Thymus (tissue), 11 donors: ENCODE measurements around the gene GPR65. TPM values are rescaled to one million over a fixed set of nuclear protein-coding genes. Genes with fewer than 3 reads are reported as not detected.

Source experiments
- DNase-seq, 9 donors: peaks; one replicate each; pipeline ENCODE4 v3.0.0-alpha.2; 2013; ENCODE audit warnings: low spot score in 9 of 9, low read depth in 6 of 9, missing footprints in 1 of 9
- H3K27ac ChIP-seq, 2 donors: one replicate each; pipeline ENCODE4 v1.5.1; 2013; ENCODE audit warnings: control low read depth in 1 of 2, low read depth in 1 of 2, low read length in 1 of 2, mild to moderate bottlenecking in 1 of 2, moderate library complexity in 1 of 2
- H3K27me3 ChIP-seq, 2 donors: one replicate each; pipeline ENCODE4 v1.5.1; 2013; ENCODE audit warnings: low read length in 1 of 2; ENCODE audit not compliant: control insufficient read depth in 2 of 2, insufficient read depth in 1 of 2
- H3K36me3 ChIP-seq, 2 donors: one replicate each; pipeline ENCODE4 v1.5.1; 2013; ENCODE audit warnings: low read length in 1 of 2, mild to moderate bottlenecking in 1 of 2, moderate library complexity in 1 of 2; ENCODE audit not compliant: control insufficient read depth in 2 of 2, insufficient read depth in 2 of 2
- H3K4me1 ChIP-seq, 2 donors: one replicate each; pipeline ENCODE4 v1.5.1; 2013; ENCODE audit warnings: low read length in 2 of 2; ENCODE audit not compliant: control insufficient read depth in 2 of 2, insufficient read depth in 2 of 2
- H3K4me3 ChIP-seq, 2 donors: one replicate each; pipeline ENCODE4 v1.5.1; 2013; ENCODE audit warnings: low read length in 2 of 2, control low read depth in 1 of 2, mild to moderate bottlenecking in 1 of 2
- H3K9me3 ChIP-seq, 2 donors: one replicate each; pipeline ENCODE4 v1.5.1; 2013; ENCODE audit warnings: low read length in 1 of 2, mild to moderate bottlenecking in 1 of 2; ENCODE audit not compliant: control insufficient read depth in 2 of 2, insufficient read depth in 1 of 2
- WGBS: extraction: QIAGEN DNeasy Blood & Tissue Kit; methylation state at CpG from one replicate; pipeline ENCODE4 v1.1.7; 2013; 5-methylcytosine and 5-hydroxymethylcytosine counted together
- polyA plus RNA-seq: library from polyadenylated mRNA; stranded (reverse); fragments of 200-250 nt; gene quantifications from one replicate; pipeline ENCODE4 v1.2.3, GENCODE V29; 2013
- total RNA-seq: library from RNA; stranded (reverse); fragments of 120-200 nt; gene quantifications from one replicate; pipeline ENCODE4 v1.2.4, GENCODE V29; 2013
- donor health status: healthy.

GPR65 gene
- total and polyA plus RNA-seq, 2 donors: 9.2 to 10.1 TPM

- Histone ChIP-seq H3K4me1 (no peaks in the 10 kb centered on the region), H3K9me3 (no peaks in the 10 kb centered on the region), H3K27ac (no peak overlapping the region), H3K4me3 (no peak overlapping the region), H3K36me3 (no peaks in the 10 kb centered on the region), H3K27me3 (no peaks in the 10 kb centered on the region)
- WGBS: 90% methylated on average over 1 of the region's 1 CpG
- DNase-seq: no peak
Measured at GRCh38 chr14:88040146-88040545, 35.2 kb downstream of the GPR65 start.

- Histone ChIP-seq H3K9me3 (no peaks in the 10 kb centered on the region), H3K27ac (no peak overlapping the region), H3K4me3 (no peak overlapping the region), H3K27me3 (no peaks in the 10 kb centered on the region), H3K36me3 (no peaks in the 10 kb centered on the region), H3K4me1 (no peaks in the 10 kb centered on the region)
- DNase-seq: no peak
- 82% methylated on average over 4 of the region's 4 CpGs for WGBS
Measured at GRCh38 chr14:88043529-88044443, 38.9 kb downstream of the GPR65 start.

- no peak overlapping the region for H3K4me3 ChIP-seq
- H3K9me3 ChIP-seq: no peaks in the 10 kb centered on the region
- H3K36me3 ChIP-seq: no peaks in the 10 kb centered on the region
- no peak for DNase-seq
- WGBS: 73% methylated on average over 1 of the region's 1 CpG
- no peaks in the 10 kb centered on the region for H3K27me3 ChIP-seq
- no peaks in the 10 kb centered on the region for H3K4me1 ChIP-seq
- H3K27ac ChIP-seq: no peak overlapping the region
Measured at GRCh38 chr14:88044444-88044758, 39.5 kb downstream of the GPR65 start.

- no peak overlapping the region for H3K27ac ChIP-seq
- DNase-seq: no peak
- no peak overlapping the region for H3K4me3 ChIP-seq
- no peaks in the 10 kb centered on the region for H3K27me3 ChIP-seq
- no peaks in the 10 kb centered on the region for H3K36me3 ChIP-seq
- WGBS: 74% methylated on average over 4 of the region's 4 CpGs
- no peaks in the 10 kb centered on the region for H3K4me1 ChIP-seq
- H3K9me3 ChIP-seq: no peaks in the 10 kb centered on the region
Measured at GRCh38 chr14:88044776-88045446, 40.0 kb downstream of the GPR65 start.

GRCh38 chr14:88045705-88046104 is 40.8 kb downstream of the GPR65 start:
- H3K4me1 ChIP-seq: no peaks in the 10 kb centered on the region
- WGBS: 59% methylated on average over 3 of the region's 3 CpGs
- no peaks in the 10 kb centered on the region for H3K9me3 ChIP-seq
- no peak overlapping the region for H3K4me3 ChIP-seq
- H3K27ac ChIP-seq: no peak overlapping the region
- no peaks in the 10 kb centered on the region for H3K27me3 ChIP-seq
- no peak for DNase-seq
- H3K36me3 ChIP-seq: no peaks in the 10 kb centered on the region

GRCh38 chr14:88048351-88048750 is 43.4 kb downstream of the GPR65 start:
- DNase-seq: no peak
- Histone ChIP-seq H3K36me3 (no peaks in the 10 kb centered on the region), H3K4me3 (no peak overlapping the region), H3K27me3 (no peaks in the 10 kb centered on the region), H3K9me3 (no peaks in the 10 kb centered on the region), H3K4me1 (no peaks in the 10 kb centered on the region), H3K27ac (no peak overlapping the region)
- 89% methylated on average over 1 of the region's 1 CpG for WGBS

GRCh38 chr14:88049266-88049665 is 44.3 kb downstream of the GPR65 start:
- Histone ChIP-seq H3K36me3 (no peaks in the 10 kb centered on the region), H3K4me3 (no peak overlapping the region), H3K9me3 (no peaks in the 10 kb centered on the region), H3K27me3 (no peaks in the 10 kb centered on the region), H3K4me1 (no peaks in the 10 kb centered on the region), H3K27ac (no peak overlapping the region)
- WGBS: 93% methylated on average over 1 of the region's 1 CpG
- DNase-seq: no peak

- Histone ChIP-seq H3K27ac (no peak overlapping the region), H3K4me3 (no peak overlapping the region), H3K27me3 (no peaks in the 10 kb centered on the region), H3K36me3 (no peaks in the 10 kb centered on the region), H3K9me3 (no peaks in the 10 kb centered on the region), H3K4me1 (no peaks in the 10 kb centered on the region)
- no peak for DNase-seq
- 78% methylated on average over 2 of the region's 2 CpGs for WGBS
Measured at GRCh38 chr14:88049936-88050335, 45.0 kb downstream of the GPR65 start.

GRCh38 chr14:88060576-88060975 is 55.6 kb downstream of the GPR65 start:
- no peak for DNase-seq
- Histone ChIP-seq H3K27me3 (no peaks in the 10 kb centered on the region), H3K4me1 (no peaks in the 10 kb centered on the region), H3K27ac (no peak overlapping the region), H3K36me3 (no peaks in the 10 kb centered on the region), H3K4me3 (no peak overlapping the region), H3K9me3 (no peaks in the 10 kb centered on the region)
- WGBS: 87% methylated on average over 3 of the region's 3 CpGs
